Sigmoid colon (tissue), 4 donors: ENCODE measurements around the gene SCGN.

Experiments
- CTCF ChIP-seq, 4 experiments: fragments of 450-650 bp in 3 of 4; fragments of 200-600 bp in 1 of 4; IDR thresholded peaks; one replicate each; pipeline ENCODE4 v1.5.1; 2016 to 2019; ENCODE audit warnings: antibody characterized with exemption in 4 of 4, mild to moderate bottlenecking in 3 of 4, moderate library complexity in 2 of 4
- EP300 ChIP-seq, 4 donors: sonication (generic); formaldehyde crosslinking; IDR thresholded peaks; one replicate each; pipeline ENCODE4 v1.6.1; 2017; ENCODE audit warnings: antibody characterized with exemption in 4 of 4
- POLR2A ChIP-seq, 2 donors: fragments of 450-650 bp; IDR thresholded peaks; one replicate each; pipeline ENCODE4 v1.6.1; 2016; ENCODE audit warnings: antibody characterized with exemption in 2 of 2, mild to moderate bottlenecking in 2 of 2, moderate library complexity in 2 of 2
- POLR2AphosphoS5 ChIP-seq, 4 donors: sonication (generic); formaldehyde crosslinking; IDR thresholded peaks; one replicate each; pipeline ENCODE4 v1.6.1; 2017; ENCODE audit warnings: antibody characterized with exemption in 4 of 4

- TF ChIP-seq CTCF (IDR thresholded peaks at IDR 0.05) (no peak), POLR2AphosphoS5 (IDR thresholded peaks at IDR 0.05) (no peak), POLR2A (IDR thresholded peaks at IDR 0.05) (no peak), EP300 (IDR thresholded peaks at IDR 0.05) (no peak)
These were observed 30.3 kb downstream of the SCGN start for GRCh38 chr6:25682324-25682723.
